Effector CD4-positive, alpha-beta T cell (primary cell): ENCODE data around the gene PTGER4.

Source experiments
- DNase-seq: peaks from one replicate; pipeline ENCODE4 v3.0.0-alpha.2; 2020

Gene PTGER4

DNA sequence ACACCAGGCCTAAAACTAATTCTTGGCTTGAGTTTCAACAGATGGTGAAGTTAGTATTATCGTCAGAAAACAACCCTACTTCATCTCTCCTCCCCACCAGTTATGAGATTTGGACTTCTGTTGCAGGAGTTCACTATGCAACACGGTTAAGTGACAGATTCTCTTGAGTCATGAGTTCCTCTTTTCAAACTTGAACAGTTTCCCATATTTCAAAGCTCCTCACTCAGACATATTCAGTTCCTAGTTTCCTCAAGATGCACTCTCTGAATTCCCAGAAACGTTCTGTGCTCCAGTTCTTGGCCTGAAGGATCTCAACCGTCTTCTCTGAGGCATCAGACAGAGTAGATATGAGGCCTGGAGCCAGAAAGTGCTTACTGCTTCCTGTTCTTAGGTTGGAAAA lies 7.3 kb upstream of the PTGER4 start:
- DNase-seq: no peak

DNA sequence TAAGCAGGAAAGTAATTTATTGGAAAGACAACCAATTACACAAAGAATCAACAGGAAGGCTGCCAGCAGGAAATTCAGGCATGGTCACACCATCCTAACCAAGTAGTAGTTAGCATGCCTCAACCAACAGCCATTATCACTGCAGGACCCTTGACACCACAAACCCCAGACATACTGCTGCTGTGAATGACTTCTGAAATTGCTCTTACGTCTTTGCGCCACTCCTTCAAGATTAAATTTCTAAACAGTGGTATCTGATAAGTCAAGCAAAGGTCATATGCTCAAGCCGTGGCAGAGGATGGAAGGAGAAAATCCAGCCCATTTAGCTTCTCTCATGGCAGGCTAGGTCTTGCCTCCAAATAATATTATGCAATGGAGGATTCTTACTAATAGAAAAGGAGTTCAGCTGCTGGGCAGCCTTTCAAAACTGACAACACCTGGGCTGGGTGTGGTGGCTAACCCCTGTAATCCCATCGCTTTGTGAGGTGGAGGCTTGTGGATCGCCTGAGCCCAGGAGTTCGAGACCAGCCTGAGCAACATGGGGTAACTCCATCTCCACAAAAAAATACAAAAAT lies 5.0 kb upstream of the PTGER4 start:
- DNase-seq: no peak

DNA sequence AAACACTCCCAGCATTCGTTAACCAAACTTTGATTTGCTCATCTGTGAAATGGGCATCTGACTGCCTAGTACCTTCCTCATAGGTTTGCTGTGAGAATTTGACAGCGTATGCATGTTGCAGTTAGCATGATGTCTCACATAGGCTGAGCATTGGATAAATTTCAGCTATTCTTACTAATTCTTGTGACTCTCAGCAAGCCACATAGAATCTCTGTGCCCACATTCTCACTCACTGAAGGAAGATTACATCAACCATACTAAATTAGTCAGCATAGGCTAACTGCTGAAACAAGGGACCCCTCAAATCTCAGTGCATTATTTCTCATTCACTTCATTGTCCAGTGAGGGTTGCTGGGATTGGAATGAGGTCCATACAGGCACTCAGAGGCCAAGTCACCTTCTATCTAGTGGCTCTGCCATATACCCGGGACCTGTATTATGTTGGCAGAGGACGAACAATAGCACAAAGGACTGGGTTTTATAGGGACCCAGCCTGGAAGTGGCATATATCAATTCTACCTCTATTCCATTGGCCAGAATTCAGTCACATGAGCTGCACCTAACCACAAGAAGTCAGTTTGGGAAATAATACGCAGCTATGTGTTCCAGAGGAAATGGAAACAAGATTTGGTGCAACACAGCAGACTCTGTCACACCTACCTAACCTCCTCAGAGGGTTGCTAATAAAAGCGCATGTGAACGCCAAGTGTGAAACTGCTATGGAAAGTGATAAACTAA lies 4.2 kb upstream of the PTGER4 start:
- no peak for DNase-seq

DNA sequence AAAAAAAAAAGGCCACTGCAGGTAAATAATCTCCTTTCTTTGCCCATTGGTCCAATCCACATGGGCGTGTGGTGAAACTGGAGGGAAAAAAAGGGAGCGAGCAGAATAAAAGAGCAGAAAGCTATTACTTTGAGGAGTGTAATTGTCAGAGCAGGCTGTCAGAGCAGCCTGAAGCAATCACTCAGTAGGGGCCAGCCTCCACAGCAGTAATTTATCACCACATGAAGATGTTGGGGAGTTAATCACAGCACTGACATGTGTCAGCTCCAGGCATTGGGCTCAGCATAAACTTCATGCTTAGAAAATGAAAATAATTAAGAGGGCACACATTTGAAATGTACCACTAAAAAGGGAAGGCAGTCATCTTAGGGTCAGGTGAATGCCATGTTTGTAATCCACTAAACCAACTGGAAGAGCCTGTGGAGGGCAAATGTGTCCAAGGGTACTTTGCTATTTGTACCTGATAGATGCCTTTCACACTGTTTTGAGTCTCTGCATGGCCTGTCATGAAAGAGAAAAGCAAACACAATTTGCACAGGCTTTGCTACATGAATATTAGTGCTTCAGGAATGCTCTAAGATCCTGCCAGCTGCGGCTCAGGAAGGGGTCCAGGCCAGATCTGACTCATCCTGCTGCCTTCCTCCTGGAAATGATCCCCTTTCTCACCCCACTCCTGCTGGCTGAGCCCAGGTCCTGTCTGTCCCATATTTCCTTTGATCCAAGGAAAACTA lies 2.9 kb upstream of the PTGER4 start:
- no peak for DNase-seq

DNA sequence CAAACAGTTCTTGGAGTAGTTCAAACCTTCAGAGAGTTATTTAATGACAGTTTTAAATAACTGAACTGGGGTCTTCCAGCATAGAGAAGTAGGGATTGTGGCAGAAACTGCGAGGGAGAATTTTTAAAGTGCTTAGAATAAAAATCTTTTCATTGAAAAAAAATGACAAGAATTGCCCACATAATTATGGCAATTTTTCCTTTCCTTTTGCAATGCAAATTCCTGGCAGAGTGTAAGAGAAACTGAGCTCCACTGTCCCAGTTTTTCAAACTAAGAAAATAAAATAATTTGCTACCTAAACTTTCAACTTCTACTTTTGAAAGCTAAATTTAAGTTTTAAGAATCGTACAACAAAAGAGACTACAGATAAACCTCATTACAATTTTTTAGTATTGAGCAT lies 2.3 kb upstream of the PTGER4 start:
- no peak for DNase-seq

DNA sequence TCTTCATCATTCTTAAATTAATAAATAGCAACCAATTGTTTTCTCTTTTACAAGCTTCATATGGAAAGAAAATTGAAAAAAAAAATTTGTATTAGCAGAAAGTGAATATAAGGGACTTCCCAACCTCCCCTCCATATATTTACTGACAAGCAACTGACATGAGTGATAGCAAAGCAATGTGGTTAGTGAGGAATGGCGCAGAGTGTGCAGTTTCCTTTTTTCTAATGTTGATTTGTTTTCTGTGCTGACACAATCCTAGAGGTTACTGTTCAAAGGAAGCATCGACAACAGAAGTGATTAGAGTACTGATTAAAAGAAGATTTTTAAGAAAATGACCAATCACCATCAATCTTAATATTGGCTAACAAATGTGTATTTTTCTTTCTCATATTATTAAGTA lies 1.7 kb upstream of the PTGER4 start:
- no peak for DNase-seq

DNA sequence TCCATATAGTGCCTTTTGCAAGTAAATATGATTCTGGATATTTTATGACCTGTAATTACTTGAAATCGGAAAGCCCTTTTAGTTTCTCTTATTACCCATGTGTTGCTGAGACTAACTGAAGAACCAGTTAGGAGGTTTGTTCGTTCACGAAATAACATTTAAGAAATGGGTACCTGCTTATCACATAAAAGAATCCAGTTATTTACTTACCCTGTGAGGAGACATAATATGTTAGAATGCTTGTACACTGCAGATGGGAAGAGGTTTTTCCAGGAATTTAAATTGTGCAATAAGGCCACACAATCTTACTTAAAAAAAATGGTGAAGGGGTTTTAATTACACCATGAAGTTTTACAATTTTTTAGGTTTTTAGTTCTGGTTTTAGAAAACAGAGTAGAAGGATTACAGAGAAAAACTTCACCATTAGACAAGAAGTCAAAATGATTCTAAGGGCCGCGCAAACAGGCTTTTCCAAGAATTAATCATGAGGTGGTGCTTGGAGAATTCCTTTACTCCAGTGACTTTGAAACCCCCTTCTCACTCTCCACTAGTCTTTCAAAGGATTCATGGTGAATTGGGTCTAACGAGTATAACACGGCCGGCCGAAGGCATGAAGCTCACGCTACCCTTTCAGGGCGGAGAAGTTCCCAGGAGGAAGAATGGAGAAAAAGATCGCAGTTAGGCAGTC lies 1.1 kb upstream of the PTGER4 start:
- DNase-seq: no peak

DNA sequence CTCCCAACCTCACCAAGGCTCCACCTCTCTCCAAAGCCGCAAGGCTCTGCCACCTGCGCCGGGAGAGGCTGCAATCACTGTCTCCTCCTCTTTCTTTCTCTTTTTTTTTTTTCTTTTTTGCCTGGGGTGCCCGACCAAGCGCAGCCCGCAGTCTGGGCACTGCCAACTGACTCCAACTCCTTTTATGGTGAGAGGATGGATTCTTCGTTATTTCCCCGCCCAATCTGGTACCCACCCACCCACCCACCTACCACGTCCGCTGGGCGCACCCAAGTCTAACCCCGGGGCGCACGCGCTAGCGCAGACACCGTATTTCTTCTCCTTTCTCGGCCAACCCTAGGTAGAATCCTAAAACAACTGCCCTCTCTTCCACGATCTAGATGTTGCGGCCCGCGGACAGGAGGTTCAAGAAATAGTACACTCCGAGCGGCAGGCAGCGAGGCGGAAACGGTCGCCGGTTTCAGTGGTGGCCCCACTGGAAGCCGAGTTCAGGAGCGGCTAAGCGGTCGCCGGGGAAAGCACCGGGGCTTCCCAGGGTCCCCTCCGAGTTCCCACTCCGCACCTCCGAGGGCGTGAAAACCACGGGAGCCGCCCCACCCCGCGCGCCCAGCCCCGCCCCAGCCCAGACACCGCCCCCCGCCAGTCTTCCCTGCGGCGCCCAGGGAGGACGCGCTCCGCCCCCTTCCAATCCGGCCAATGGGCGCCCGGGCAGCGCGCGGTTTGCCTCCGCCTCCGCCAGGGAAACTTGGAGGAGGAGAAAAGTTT lies 385 bp upstream of the PTGER4 start:
- DNase-seq: peak; percentile 89

DNA sequence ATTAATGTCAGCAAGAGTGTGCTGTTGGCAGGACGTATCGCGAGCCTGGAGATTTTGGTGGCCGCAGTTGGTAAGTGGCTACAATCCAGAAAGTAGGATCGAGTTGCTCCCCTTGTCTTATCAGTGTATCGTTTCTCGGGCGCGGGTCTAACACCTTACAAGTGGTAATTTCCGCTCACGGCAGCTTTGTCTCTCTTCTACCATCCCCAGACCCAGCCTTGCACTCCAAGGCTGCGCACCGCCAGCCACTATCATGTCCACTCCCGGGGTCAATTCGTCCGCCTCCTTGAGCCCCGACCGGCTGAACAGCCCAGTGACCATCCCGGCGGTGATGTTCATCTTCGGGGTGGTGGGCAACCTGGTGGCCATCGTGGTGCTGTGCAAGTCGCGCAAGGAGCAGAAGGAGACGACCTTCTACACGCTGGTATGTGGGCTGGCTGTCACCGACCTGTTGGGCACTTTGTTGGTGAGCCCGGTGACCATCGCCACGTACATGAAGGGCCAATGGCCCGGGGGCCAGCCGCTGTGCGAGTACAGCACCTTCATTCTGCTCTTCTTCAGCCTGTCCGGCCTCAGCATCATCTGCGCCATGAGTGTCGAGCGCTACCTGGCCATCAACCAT lies 1.1 kb downstream of the PTGER4 start:
- peak; percentile 34 for DNase-seq

DNA sequence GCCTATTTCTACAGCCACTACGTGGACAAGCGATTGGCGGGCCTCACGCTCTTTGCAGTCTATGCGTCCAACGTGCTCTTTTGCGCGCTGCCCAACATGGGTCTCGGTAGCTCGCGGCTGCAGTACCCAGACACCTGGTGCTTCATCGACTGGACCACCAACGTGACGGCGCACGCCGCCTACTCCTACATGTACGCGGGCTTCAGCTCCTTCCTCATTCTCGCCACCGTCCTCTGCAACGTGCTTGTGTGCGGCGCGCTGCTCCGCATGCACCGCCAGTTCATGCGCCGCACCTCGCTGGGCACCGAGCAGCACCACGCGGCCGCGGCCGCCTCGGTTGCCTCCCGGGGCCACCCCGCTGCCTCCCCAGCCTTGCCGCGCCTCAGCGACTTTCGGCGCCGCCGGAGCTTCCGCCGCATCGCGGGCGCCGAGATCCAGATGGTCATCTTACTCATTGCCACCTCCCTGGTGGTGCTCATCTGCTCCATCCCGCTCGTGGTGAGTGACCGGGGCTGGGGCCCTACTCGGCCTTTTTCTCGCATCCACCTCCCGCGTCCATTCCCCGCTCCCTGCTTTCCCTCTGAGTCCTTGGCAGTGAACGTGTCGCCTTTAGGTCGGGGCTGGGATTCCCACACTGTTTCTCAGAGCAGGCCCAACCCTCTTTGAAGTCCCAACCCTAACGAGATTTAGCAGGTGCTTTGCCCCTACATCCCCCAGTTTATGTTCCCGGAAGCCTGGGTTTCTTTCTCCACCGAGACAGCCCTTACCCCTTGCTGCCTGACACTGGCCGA lies 1.8 kb downstream of the PTGER4 start:
- DNase-seq: no peak

DNA sequence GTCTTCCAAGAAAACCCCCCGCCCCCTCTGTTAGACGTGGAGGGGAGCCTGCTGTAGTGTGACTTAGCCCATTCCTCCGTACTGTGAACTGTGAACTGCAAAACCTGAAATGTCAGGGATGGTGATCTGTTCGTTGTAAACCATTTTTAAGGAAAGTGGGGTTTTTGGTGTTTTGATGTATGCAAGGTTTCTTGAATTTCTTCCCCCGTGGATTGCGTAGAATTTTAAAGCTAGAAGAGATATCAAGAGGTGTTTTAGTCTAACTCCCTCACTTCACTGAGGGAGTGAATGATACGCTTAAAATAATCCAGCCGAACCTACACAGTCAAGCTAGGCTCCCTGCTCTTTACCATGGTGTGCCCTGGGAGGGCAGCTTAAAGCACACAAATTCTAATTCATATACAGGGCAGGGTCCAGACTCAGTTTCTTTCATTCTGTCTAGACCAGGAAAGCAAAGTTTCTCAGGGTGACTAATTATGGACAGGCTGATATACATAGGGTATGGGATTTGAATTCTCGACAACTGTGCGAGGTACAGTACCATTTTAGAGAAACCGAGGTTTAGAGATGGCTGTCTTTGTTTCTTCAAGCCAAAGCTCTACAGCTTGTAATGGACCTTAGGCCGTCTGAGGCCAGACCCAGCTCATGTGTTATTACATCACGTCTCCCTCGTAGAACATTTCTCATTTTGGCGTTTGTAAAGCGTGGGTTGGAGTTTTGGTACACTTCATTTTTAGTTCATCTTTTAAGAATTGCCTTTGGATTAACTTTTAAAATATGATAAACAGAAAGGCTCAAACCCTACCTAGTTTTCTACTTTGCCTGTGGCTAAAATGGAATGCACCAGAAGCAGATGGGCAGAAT lies 2.7 kb downstream of the PTGER4 start:
- no peak for DNase-seq

DNA sequence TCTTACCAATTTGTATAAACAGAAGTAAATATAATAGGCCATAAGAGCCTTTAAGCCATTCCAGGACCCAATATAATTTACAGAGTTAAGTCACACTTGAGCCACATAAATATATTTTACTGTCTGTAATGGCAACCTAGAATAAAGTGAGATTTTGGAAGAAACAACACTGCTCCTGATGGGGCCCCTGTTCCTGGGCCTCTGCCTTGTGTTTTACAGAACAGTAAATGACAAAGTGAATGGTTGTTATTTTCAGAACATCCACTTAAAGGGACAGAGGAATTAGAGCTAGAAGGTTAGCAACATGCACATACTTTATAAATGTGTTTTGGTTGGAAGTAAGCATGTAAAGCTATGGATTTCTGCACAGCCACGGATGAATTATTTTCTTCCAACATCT lies 3.6 kb downstream of the PTGER4 start:
- no peak for DNase-seq

DNA sequence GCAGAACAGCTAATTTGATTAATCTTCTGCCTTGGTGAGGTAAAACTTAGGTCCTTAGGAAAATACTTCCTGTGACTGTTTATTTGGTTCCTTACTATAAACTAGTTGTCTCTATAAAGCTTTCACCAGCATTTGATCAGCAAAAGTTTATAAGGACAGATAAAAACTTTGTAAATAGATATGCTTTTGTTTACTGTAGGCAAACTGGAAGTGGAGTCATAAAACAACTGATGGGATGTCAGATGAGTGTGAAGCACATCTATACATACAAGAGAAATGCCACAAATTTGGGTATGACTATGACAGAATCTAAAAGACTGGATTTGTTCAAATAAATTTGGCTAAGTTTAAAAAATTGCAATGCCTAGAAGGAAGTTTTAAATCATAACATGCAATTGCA lies 5.5 kb downstream of the PTGER4 start:
- DNase-seq: no peak

DNA sequence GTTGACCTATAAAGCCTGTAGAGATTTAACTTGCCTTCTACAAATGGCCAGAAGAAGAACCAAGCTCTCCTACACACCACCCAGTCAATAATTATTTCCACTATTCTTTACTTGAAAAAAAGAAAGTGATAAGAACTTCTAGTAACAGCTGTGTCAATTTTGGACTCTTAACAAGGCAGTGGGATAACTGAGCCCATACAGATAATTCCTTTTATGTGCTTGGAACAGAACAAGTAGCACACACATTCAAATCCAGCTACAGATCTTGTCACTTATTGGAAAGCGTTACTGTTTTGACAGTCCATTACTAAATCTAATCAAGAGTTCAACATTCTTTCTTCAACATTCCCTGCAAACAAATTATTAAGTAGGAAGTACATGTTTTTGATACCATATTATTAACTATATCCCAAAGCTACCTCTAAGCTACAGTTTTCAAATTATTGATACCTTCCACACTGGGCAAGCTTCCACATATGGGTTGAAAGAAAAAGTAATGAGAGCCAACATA lies 6.3 kb downstream of the PTGER4 start:
- DNase-seq: no peak

DNA sequence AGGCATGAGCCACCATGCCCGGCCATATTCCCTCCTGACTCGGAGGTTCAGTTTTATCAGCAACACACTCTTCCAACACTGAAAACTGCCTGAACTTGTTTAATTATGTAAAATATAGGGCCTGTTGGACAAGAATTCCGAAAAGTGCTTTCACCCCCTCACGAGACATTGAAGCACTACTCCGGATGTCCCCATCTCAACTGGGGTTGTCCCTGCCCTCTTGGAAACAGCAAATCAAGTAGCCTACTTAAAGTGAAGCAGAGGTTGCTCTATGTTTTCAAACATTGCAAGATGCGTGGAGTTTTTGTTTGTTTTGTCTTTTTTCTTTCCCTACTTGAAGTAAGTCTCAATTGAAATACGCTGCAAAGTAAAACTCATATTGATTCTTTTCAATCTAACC lies 7.6 kb downstream of the PTGER4 start:
- DNase-seq: no peak

DNA sequence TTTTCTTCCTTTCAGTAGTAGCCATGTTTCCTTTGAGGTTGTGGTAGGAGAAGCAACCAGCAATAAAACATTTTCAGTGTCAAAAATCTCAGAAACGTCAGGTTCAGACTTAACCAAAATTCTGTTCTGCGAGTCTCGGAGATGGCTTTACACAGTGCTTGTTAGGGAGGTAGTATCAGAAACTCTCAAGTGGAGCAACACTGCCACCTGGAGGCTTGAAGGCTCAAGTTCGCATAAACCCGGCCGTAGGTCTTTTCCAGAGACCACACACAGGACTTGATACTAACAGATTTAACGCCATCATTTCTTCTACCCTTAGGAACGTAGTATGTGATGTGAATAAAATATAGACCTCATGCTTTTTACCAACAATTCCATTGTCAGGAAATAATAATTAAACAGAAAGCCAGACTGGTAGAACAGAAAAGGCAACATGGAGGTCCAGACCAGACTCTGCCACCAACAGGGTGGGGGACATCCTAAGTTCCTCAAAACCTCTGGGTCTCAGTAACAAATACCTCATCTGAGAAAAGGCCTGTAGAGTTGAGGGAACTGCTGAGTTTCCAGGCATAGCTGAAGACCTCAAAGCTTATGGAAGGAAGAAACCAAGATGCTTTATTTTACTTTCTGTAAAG lies 8.5 kb downstream of the PTGER4 start:
- DNase-seq: peak; percentile 84

DNA sequence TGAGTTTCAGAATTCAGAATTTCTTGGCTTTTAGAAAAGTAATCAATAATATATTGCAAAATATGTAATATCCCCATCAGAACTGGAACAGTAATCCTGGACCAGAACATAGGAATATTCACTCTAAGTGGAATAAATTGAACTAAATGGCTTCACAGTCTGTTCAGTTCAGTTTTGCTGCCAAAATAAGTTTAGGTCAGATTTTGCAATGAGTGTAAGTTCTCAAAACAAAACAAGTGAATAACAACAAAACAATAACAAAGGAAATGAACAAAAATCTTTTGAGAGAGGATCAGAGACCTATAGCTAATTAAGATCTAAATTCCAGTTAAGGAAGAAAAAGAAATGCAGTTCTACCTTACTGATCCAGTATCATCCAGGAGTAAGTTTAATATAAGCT lies 9.3 kb downstream of the PTGER4 start:
- DNase-seq: no peak

DNA sequence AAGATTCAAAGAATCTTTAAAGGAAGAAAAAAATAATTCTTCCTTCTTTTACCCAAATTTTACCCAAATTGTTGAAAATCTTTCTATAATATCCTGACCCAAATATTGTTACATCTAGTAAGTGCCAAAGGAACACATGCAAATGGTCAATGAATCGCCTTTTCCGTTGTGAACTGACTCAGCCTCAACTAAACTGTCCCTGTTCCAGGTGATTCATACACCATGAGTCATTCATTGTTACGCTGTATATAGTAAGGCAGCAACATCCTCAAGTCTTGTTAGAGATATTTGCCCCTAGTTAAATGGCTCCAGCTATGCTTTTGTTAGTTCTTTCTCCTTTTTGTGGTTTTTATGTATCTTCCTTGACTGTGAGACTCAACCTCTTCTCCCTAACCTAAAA lies 9.7 kb downstream of the PTGER4 start:
- peak; percentile 27 for DNase-seq

DNA sequence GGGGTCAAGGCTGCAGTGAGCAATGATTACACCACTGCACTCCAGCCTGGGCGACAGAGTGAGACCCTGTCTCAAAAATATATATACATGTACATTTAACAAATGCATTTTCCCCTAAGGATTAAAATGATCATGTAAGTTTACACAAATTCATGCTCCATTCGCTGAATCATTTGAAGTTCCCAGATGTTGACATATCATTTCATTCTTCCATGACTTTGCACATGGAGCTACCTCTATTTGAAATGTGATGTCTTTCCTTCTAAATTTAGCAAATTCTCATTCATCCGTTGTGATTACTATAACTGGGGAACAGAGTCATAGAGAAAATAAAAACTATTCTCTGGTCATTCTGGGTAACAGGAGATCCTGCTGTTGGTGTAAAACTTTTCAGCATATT lies 10.6 kb downstream of the PTGER4 start:
- no peak for DNase-seq

DNA sequence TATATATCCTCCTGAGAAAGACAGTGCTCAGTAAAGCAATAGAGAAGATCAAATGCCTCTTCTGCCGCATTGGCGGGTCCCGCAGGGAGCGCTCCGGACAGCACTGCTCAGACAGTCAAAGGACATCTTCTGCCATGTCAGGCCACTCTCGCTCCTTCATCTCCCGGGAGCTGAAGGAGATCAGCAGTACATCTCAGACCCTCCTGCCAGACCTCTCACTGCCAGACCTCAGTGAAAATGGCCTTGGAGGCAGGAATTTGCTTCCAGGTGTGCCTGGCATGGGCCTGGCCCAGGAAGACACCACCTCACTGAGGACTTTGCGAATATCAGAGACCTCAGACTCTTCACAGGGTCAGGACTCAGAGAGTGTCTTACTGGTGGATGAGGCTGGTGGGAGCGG lies 12.2 kb downstream of the PTGER4 start:
- no peak for DNase-seq
